Lung microvascular endothelial cell (primary cell): ENCODE data around the gene VWA1. TPM values are rescaled to one million over a fixed set of nuclear protein-coding genes. Genes with fewer than 3 reads are reported as not detected.
A peak's percentile ranks its signal among the peaks of the same experiment; 100 is the strongest.
"Not testable (repeated sequence)": the region's sequence is repeated elsewhere in the genome, so short reads cannot be mapped to it uniquely, and the experiment has no call there.

ENCODE experiments used
- DNase-seq, 2 donors: peaks; one replicate each; pipeline versions ENCODE4 v3.0.0 to v3.0.0-alpha.2; 2010; ENCODE audit warnings: low read depth in 2 of 2
- total RNA-seq: library from RNA; depleted of rRNA; stranded (reverse); fragments of >200 nt; gene quantifications from 2 replicates; pipeline ENCODE4 v1.2.1, GENCODE V29; 2014

VWA1 gene
- total RNA-seq, 1 donor from 2014 or later, result 2.2 TPM

DNA sequence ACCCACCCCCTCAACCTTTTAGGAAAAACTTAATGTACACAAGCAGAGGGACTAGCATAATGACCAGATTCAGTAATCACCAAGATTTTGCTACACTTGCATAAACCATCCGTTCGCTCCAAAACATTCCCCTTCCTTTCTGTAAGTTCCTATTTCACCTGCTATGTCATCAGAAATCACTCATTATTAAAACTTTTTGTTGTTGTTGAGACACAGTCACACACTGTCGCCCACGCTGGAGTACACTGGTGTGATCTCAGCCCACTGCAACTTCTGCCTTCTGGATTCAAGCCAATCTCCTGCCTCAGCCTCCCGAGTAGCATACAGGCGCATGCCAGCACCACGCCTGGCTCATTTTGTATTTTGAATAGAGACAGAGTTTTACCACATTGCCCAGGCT lies 31.8 kb upstream of the VWA1 start:
- DNase-seq, result no peak

DNA sequence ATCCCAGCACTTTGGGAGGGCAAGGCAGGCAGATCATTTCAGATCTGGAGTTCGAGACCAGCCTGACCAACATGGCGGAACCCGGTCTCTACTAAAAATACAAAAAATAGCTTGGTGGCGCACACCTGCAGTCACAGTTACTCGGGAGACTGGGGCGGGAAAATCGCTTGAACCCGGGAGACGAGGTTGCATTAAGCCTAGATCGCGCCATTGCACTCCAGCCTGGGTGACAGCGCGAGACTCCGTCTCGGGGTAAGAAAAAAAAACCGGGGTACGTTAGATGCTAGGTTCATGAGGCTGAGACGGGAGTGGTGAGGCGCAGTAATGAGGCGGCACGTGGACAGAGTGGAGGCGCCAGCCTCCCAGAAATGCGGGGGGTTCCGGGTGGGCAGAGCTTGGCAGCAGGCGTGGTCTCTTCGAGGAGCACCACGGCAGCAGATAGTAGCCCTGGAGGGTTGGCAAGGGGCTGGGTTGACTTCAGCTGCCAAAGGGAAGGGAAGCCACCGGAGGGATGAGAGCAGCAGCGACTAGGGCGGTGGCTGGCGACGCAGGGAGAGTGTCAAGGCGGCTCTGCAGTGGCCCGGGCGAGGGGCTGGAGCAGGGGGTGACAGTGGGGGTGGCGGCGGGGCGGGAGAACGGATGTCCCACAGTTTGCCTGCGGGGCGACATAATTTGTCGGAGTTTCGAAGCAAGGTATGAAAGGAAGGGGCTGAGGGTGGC lies 29.2 kb upstream of the VWA1 start:
- DNase-seq, result no peak

DNA sequence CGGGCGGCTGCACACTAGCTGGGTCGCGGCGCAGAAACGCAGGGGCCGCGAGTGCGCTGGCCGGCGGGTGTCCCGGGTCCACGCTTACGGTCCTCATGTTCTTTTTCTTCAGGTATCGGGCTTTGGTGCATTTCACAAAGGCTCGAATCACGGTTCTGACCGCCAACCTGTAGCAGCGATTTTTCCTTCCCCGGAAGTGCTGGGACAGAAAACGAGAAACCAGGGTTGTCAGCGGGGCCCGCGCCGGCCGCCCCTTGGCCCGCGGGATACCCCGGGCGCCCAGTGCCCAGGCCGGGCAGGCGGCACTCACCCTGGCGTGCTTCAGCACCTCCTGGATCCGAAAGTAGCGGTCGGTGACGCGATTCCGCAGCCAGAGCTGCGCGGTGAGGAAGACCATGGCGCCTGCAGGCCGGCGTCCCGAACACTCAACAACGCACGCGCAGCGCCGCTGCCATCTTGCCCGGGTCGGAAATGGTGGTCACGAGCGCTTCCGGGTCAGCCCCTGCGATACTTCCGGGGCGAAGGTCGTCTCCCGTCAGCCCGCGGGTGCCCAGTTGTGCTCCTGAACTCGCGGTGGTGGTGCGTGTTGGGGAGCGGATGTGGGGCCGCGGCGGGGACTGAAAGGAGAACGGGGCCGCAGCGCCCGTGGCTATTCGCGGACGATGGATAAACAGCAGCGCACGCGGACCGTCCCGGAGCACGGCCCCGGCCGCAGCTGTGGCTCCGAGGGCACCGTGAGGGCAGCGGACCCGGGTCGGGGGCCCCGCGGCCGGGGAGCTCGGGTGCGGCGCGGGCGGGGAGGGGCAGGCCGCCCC lies 28.5 kb upstream of the VWA1 start, which contains the start of gene MRPL20:
MRPL20 (minus strand) TSS at position 473 of the 815 bp plus-strand sequence; CDS start at position 397, 76 bp downstream.
- peak; percentile 92 to 93 for DNase-seq

DNA sequence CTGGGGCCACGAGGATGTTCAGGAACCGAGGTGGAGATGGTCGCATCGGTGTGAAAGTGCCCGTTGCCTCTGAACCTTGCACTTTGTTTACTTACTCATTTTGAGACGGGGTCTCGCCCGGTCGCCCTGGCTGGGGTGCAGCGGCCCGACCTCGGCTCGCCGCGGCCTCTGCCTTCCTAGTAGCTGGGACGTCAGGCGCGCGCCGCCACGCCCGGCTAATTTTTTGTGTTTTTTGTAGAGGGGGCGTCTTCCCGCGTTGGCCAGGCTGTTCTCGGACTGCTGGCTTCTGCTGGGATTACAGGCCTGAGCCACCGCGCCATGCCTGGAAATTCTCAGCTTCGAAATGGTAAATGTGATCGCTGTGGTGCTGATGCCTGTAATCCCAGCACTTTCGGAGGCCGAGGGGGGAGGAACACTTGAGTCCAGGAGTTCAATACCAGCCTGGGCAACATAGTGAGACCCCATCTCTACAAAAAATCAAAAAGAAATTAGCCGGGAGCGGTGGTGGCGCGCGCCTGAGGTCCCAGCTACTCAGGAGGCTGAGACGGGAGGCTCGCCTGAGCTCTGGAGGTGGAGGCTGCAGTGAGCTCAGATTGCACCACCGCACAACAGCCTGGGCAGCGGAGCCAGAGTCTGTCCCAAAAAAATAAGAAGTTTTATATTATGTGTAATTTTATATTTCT lies 27.7 kb upstream of the VWA1 start:
- DNase-seq, result peak; percentile 78

DNA sequence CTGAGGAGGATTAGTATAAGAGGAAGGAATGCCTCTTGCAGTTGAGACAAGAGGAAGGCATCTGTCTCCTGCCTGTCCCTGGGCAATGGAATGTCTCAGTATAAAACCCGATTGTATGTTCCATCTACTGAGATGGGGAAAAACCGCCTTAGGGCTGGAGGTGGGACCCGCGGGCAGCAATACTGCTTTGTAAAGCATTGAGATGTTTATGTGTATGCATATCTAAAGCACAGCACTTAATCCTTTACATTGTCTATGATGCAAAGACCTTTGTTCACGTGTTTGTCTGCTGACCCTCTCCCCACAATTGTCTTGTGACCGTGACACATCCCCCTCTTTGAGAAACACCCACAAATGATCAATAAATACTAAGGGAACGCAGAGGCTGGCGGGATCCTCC lies 25.3 kb upstream of the VWA1 start:
- DNase-seq, result not testable (repeated sequence)

DNA sequence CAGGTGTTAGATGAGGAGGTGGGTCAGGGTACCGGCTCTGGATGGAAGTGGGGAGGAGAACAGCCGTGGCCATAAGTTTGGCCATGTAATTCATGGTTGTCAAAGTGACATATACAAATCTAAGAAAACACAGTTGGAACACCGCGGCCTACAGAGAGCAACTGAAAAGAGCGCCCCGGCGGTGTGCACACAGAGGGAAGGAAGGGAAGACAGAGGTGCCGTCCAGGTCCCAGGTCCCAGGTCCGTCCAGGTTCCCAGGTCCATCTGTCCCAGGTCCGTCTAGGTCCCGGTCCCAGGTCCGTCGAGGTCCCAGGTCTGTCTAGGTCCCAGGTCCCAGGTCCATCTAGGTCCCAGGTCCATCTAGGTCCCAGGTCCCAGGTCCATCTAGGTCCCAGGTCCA lies 23.9 kb upstream of the VWA1 start:
- no peak for DNase-seq

DNA sequence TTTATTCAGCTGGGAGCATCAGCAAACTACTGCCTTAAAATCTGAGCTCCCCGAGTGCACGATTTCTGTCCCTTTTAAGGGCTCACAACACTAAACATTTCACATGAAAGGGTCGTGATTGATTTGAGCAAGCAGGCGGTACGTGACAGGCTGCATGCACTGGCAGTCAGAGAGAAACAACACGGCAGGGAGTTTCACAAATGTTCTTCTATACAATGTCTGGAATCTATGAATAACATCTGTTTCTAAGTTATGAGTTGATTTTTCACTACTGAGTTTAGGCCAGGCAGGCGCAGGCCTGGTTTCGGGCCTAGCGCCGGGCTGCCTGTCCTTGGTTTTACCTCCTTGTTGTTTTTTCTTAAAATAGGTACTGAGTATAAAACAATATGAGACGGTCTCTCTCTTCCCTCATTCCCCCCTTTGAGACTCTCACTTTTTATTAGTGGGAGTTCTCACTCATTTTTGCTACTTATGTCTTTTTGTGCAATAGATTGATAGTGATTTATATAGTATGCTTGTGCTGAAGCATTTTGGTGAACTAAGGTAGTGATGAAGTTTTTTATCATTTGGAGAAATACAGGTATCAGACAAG lies 23.1 kb upstream of the VWA1 start:
- not testable (repeated sequence) for DNase-seq

DNA sequence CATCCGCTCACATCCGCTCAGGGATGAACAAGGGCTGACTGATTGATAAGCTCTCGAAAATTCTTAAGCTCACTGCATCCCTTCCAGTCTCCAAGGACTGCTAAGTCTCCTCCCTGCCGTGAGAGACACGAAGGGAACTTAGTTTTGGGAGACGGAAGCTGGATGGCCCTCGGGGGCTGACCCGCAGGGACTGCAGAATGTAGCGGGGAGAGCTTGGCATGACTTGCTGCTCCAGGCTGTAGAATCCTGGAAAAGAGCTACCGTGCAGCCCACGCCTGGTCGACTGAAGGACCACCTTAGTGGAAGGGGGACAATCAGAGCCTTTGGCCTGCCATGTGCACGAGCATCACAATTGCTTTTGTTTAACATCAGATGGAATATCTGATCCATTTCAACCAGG lies 19.7 kb upstream of the VWA1 start:
- DNase-seq, result no peak

DNA sequence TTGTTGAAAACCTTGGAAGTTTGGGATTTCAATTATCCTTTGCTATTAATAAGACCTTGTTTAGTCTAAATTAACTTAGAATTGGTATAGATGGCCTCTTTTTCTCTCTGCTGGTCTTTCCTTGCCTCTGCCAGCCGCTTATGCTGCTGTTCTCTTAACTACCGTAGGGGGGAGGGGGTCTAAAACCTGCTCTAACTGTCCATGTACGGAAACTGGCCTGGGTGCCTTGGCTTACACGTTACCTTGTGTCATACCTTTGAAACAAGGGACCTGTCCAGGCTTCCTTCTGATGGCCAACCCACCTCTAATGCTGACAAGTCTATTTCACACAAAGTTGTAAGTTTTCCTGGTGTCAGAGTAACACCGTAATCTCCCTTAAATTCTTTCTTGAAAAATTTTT lies 18.1 kb upstream of the VWA1 start:
- not testable (repeated sequence) for DNase-seq

DNA sequence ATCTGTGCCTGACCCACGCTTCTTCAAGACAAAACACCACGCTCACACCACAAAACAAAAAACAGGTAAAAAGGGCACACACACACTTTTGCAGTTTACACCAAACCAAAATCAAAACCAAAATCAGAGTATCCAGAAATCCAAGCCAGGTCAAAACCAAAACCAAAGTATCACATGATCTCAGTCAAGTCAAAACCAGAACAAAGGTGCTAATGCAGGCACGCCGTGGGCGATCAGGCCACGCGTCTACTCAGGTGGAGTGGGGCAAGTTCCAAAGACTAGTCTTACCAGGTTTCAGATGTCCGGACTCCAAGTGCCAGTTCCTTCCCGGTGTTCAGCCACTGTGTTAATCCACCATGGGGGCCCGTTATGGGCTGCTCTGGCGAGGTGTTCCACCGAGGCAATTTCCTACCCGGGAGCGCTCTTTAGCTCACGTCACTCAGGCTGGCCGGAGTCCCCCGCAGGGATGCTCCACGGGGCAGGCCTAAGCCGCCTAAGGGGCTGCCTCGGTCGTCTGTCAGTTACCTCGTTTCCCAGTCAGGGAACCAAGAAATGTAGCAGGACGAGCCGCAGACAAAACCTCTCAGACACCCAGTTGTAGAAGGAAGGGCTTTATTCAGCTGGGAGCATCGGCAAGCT lies 17.5 kb upstream of the VWA1 start:
- DNase-seq, result not testable (repeated sequence)

DNA sequence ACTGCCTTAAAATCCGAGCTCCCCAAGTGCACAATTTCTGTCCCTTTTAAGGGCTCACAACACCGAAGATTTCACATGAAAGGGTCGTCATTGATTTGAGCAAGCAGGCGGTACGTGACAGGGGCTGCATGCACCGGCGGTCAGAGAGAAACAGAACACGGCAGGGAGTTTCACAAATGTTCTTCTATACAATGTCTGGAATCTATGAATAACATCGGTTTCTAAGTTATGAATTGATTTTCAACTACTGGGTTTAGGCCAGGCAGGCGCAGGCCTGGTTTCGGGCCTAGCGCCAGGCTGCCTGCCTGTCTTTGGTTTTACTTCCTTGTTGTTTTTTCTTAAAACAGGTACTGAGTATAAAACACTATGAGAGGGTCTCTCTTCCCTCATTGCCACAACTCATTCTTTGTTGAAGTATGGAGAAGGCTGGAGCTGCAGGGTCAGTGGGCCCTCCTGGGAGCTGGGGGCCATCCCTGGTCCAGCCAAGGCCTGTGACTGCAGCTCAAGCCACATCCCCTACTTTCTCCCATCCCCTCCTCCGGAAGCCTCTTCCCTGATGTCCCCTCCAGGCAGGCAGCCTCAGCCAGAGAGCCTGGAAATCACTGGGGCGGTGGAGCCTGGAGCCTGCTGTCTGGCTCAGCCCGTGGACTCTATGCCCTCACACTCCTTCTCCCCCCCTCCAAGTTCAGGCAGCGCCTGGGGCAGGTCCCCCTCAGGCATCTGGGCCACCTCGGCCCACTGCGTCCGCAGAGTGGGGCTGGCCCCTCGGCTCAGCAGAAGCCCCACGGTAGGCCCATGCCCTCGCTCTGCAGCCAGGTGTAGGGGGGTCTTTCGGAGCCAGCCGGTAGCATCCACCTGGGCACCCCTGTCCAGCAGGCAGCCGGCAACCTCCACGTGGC lies 16.8 kb upstream of the VWA1 start:
- DNase-seq, result no peak

DNA sequence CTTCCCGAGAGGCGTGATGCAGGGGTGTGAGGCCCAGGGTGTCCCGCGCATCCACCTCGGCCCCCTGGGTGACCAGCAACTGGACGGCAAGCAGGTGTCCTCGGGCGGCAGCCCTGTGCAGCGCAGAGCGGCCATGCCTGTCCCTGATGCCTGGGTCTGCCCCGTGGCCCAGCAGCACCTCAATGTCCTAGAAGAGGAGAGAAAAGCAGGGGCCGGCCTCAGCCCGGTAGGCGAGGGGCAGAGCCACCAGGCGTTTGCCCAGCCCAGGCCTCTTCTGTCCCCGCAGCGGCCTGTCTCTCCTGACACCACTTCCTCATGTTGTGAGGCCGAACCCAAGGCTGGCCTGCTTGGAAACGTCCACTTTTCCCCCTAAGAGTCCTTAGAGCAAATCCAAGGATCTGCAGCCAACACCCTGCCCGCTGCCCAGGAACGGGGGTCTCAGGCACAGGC lies 16.1 kb upstream of the VWA1 start:
- no peak for DNase-seq

DNA sequence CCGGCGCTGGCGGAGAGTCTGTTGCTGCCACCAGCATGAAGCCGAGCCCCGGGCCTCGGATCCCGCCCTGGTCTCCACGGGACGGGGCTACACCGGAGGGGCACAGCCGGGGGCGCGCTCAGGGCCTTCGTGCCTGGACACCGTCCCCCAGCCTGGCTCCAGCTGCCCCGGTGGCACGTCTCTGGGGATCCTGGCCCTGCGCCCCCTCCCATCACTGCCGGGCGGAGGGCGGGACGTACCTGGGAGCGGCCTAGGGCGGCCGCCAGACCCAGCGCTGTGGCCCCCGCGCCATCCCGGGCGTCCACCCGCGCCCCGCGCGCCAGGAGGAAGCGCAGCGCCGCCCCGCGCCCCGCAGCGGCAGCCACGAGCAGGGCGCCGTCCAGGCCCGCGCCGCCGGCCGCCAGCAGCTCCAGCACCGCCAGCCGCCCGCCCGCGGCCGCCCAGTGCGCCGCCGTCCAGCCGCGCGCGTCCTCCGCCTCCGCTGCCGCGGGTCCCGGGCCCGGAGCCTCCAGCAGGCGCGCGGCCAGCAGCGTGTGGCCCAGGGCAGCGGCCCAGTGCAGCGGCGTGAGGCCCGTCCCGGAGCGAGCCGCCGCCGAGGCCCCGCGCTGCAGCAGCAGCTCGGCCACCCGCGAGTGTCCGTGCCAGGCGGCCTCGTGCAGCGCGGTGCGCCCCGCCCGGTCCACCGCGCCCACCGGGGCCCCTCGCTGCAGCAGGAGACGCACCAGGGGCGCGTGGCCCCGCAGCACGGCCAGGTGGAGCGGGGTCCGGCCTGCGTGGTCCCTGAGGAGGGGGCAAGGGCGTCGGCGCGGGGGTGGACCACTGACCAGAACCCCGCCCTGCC lies 15.5 kb upstream of the VWA1 start:
- DNase-seq, result peak; percentile 36 to 56

DNA sequence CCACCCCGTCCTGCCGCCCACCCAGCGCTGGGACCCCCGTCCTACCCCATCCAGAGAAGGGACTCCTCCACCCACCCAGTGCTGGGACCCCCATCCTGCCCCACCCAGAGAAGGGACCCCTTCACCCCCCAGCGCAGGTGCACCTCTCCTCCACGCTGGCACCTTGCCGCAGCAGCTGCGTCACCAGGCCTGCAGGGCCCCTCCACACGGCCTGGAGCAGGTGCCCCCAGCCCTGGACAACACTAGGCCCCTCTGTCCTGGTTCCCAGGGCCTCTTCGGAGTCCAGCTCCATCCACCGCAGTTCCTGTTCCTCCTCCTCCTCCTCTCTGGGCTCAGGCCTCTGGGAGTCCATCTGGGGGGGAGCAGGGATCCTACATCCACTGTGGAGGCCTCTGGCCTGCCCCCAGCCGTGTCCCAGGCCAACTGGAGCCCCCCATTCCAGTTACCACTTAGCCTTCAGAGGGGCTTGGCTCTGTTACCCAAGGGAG lies 14.8 kb upstream of the VWA1 start:
- DNase-seq, result no peak

DNA sequence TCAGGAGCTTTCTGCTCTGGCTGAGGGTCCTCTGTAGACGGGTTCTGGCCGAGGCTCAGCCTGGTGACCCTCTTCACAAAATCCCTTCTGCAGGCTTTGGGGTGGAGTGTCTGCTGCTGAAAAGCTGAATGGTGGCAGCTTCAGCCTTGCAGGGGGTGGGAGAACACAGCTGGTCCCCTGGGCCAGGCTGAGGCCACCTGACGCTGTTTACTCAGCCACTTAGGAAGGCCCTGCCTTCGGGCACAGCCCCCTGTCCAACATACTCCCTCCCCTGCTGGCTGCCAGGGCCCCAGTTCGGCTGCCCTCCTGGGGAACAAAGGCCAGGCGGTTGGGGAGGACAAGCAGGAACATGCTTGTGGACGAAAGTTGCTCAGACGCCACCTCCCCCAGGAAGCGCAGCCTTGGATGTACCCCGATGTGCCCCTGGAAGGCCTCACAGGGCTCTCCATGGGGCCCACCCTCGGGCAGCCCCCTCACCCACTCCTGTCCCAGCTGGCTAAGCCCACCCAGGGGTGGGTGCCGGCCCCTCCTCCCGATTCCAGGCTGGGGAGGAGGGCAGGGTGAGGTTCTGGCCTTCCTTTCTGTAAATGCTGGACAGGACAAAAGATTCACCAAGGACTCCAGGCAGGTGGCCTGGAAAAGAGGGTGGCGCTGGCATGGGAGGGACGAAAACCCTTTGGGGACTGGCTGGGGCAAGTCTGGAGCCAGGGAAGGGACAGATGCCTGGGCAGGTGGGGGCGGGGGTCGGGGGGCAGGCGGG lies 14.2 kb upstream of the VWA1 start, which contains the start of gene ANKRD65:
ANKRD65 (minus strand) TSS at position 130 of the 760 bp plus-strand sequence. CDS start 271 bp downstream, outside the sequence.
- DNase-seq, result no peak

DNA sequence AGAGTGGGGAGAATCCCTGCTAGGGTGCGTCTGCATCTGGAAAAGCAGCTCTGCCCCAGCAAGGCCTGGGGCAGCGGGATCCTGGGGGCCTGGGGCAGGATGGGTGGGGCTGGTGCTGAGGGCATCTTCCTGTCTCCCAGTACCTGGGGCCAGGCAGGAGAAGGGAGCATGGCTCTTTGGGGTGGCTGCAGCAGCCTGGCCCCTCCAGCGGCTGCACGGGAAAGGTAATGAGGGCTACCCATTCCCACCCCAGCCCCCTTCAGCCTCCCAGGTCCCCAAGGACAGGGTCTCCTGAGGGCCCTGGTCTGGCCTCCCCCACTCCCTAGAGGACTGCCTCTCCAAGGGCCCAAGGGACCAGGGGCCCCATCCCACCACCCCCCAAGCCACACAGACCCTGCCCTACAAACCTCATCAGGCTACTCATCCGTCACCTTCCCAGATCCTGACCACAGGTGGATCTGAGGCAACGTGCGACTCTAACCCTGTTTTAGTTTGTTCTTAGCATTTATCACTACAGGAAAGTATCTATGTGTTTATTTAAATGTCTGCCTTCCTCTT lies 13.5 kb upstream of the VWA1 start:
- no peak for DNase-seq

DNA sequence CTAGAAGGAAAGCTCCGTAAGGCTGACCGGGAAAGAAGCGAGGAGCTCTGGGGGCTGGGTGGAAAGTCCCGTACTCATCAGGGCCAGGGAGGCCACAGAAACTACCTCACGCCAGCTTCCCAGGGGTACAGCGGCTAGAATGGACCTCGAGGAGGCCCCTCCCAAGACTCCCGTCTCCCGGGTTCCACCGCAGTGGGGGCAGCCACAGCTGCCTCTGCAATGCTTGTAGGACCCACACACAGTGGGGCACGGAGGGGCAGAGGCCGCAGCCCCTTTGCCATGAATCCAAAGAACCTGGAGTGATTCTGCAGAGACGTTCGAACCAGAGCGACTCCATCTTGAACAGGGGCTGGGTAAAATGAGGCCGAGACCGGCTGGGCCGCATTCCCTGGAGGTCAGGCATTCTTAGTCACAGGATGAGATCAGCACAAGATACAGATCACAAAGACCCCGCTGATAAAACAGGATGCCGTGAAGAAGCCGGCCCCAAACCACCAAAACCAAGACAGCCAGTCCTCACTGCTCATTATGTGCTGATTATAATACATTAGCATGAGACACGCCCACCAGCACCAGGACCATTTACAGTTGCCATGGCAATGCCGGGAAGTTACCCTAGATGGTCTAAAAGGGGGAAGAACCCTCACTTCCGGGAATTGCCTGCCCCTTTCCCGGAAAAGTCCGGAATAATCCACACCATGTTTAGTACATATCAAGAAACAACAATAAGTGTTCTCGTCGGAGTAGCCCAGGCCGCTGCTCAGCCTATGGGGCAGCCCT lies 12.8 kb upstream of the VWA1 start:
- DNase-seq, result no peak
